HepG2 (cell line): ENCODE measurements around the gene RPS6KL1. TPM values are rescaled to one million over a fixed set of nuclear protein-coding genes. Genes with fewer than 3 reads are reported as not detected.

Source experiments
- CREM ChIP-seq, 2 experiments: sonication (generic) in 1 of 2; formaldehyde crosslinking in 1 of 2; IDR thresholded peaks; 2 replicates each; pipeline versions ENCODE4 v1.4.0 to v1.6.1; 2016 to 2020; ENCODE audit warnings: antibody characterized with exemption in 1 of 2, mild to moderate bottlenecking in 1 of 2, missing genetic modification reagents in 1 of 2
- ETV6 ChIP-seq: sonication (generic); formaldehyde crosslinking; conservative IDR thresholded peaks from 2 replicates; pipeline ENCODE4 v1.4.0; 2020; ENCODE audit warnings: missing genetic modification reagents
- HNF4A ChIP-seq: sonication (generic); formaldehyde crosslinking; IDR thresholded peaks from 2 replicates; pipeline ENCODE4 v1.4.0; 2020; ENCODE audit warnings: missing genetic modification reagents
- HNRNPL ChIP-seq: fragments of 200-400 bp; formaldehyde crosslinking; IDR thresholded peaks from 2 replicates; pipeline ENCODE4 v1.6.1; 2017; ENCODE audit warnings: mild to moderate bottlenecking, low read depth, low read length
- LCORL ChIP-seq, 2 experiments: fragments of 450-650 bp in 1 of 2; sonication (generic) in 1 of 2; formaldehyde crosslinking in 1 of 2; IDR thresholded peaks; 2 replicates each; pipeline versions ENCODE4 v1.5.0 to v1.6.1; 2017 to 2020; ENCODE audit warnings: antibody characterized with exemption in 1 of 2, missing genetic modification reagents in 1 of 2
- MEIS1 ChIP-seq: sonication (generic); formaldehyde crosslinking; IDR thresholded peaks from 2 replicates; pipeline ENCODE4 v1.9.0; 2021; ENCODE audit warnings: mild to moderate bottlenecking, missing genetic modification reagents, moderate library complexity, borderline replicate concordance
- NR2F6 ChIP-seq, 2 experiments: IDR thresholded peaks; 2 replicates each; pipeline ENCODE4 v1.6.1; 2016; ENCODE audit warnings: antibody characterized with exemption in 1 of 2, mild to moderate bottlenecking in 1 of 2
- PITX1 ChIP-seq: sonication (generic); formaldehyde crosslinking; IDR thresholded peaks from 2 replicates; pipeline ENCODE4 v1.5.1; 2020; ENCODE audit warnings: mild to moderate bottlenecking, missing genetic modification reagents
- PPARG ChIP-seq: conservative IDR thresholded peaks from 2 replicates; pipeline ENCODE4 v1.6.1; 2016; ENCODE audit warnings: missing biosample characterization, missing genetic modification reagents
- RARA ChIP-seq: IDR thresholded peaks from 2 replicates; pipeline ENCODE4 v1.6.1; 2016; ENCODE audit warnings: missing genetic modification reagents, missing compliant biosample characterization
- SRSF4 ChIP-seq: fragments of 200-400 bp; formaldehyde crosslinking; IDR thresholded peaks from one replicate; pipeline ENCODE4 v1.6.1; 2018; ENCODE audit warnings: mild to moderate bottlenecking, low read depth, low read length, moderate library complexity; ENCODE audit not compliant: poor library complexity, severe bottlenecking
- U2AF2 ChIP-seq: fragments of 200-400 bp; formaldehyde crosslinking; IDR thresholded peaks from 2 replicates; pipeline ENCODE4 v1.6.1; 2017; ENCODE audit warnings: low read depth, mild to moderate bottlenecking, low read length
- ZBTB1 ChIP-seq: sonication (generic); formaldehyde crosslinking; IDR thresholded peaks from 2 replicates; pipeline ENCODE4 v1.4.0; 2020; ENCODE audit warnings: missing genetic modification reagents, borderline replicate concordance
- ZFX ChIP-seq: sonication (generic); formaldehyde crosslinking; IDR thresholded peaks from 2 replicates; pipeline ENCODE4 v1.4.0; 2020; ENCODE audit warnings: mild to moderate bottlenecking, low read depth, missing genetic modification reagents, moderate library complexity
- ZNF207 ChIP-seq: fragments of 450-650 bp; IDR thresholded peaks from 2 replicates; pipeline ENCODE4 v1.6.1; 2016; ENCODE audit warnings: antibody characterized with exemption, borderline replicate concordance
- ZNF383 ChIP-seq: sonication (generic); formaldehyde crosslinking; IDR thresholded peaks from 2 replicates; pipeline ENCODE4 v1.4.0; 2020; ENCODE audit warnings: missing genetic modification reagents, mild to moderate bottlenecking, borderline replicate concordance
- polyA plus RNA-seq, 8 experiments: library from polyadenylated mRNA; depleted of rRNA in 3 of 8; stranded (reverse) in 7 of 8; unstranded in 1 of 8; fragments of >200 nt; fragmentation: Illumina TruSeq in 4 of 8; extraction: Trizol in 4 of 8; gene quantifications; 2 replicates each; pipeline versions ENCODE4 v1.2.1 to v1.2.3, GENCODE V29; 2011 to 2016; ENCODE audit warnings: low read depth in 4 of 8, missing spikeins in 1 of 8, mixed read lengths in 1 of 8; ENCODE audit not compliant: insufficient read depth in 1 of 8
- total RNA-seq, 5 experiments: library from RNA; depleted of rRNA; stranded (reverse); fragments of >200 nt; fragmentation: Illumina TruSeq; extraction: Trizol; gene quantifications; 2 replicates each; pipeline ENCODE4 v1.2.3, GENCODE V29; 2016; ENCODE audit warnings: low read depth in 1 of 5
- TF ChIP-seq, protein P1 (sequence below): IDR thresholded peaks from 2 replicates; pipeline ENCODE4 v1.4.0; 2020; ENCODE audit warnings: mild to moderate bottlenecking, missing genetic modification reagents
- TF ChIP-seq, protein P2 (sequence below): sonication (generic); formaldehyde crosslinking; IDR thresholded peaks from 2 replicates; pipeline ENCODE4 v1.4.0; 2020; ENCODE audit warnings: mild to moderate bottlenecking, missing genetic modification reagents
- TF ChIP-seq, protein P3 (sequence below): sonication (generic); formaldehyde crosslinking; IDR thresholded peaks from 2 replicates; pipeline ENCODE4 v1.5.1; 2020; ENCODE audit warnings: mild to moderate bottlenecking, missing genetic modification reagents, moderate library complexity
- TF ChIP-seq, protein P4 (sequence below): IDR thresholded peaks from 2 replicates; pipeline ENCODE4 v1.6.1; 2016; ENCODE audit warnings: mild to moderate bottlenecking, missing biosample characterization, missing genetic modification reagents

Gene RPS6KL1
- total and polyA plus RNA-seq, 2 of the 13 experiments (the other 11 are each of a cell fraction or from before 2014, with no cell fraction given), result 6.5 to 11.5 TPM

DNA sequence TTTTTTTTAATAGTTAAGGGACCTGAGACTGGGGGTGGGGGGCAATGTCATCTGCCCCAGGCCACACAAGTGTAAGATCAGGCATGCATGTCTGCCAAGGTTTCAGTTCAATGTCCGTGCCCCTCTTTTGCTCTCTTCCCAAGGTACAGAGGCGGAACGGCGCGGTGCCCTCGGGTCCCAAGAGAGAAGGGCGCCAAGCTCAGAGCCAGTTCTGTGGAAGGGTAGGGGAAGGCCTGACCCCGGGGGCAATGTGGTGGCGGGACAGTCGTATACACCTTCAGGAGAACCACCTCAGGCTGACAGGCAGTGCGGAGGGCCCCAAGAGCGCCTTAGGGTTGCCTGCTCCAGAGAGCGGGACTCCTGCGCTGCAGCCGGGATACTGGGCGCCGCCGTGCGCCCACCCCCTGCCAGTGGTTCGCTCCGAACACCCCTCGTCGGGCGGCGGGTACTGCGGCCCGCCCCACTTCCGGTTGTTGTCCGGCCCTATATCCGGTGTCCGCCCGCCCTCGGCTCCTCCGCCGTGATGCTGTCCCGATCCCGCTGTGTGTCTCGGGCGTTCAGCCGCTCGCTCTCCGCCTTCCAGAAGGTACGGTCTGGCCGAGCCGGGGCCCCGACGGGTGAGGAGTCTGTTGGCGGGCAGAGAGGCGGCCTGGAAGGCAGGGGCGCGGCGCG is 41.5 kb downstream of the RPS6KL1 start, which contains the start of gene DLST (continued):
- TF ChIP-seq SRSF4 (no peak), ZFX (CRISPR knock-in tag) (peak; percentile 95), ZNF383 (CRISPR knock-in tag) (no peak), RARA (CRISPR knock-in tag) (peak; percentile 30; the same call in 1 of the 2 replicates), LCORL (IDR thresholded peaks at IDR 0.05) (no peak), LCORL (CRISPR knock-in tag; IDR thresholded peaks at IDR 0.05) (peak; percentile 69; the same call in 1 of the 2 replicates), ZNF207 (no peak), CREM (IDR thresholded peaks at IDR 0.05) (no peak), CREM (CRISPR knock-in tag; IDR thresholded peaks at IDR 0.05) (no peak), PITX1 (CRISPR knock-in tag) (peak; percentile 52; the same call in 1 of the 2 replicates), NR2F6 (IDR thresholded peaks at IDR 0.05) (peak; percentile 36), NR2F6 (CRISPR knock-in tag; IDR thresholded peaks at IDR 0.05) (peak; percentile 57; the same call in 1 of the 2 replicates), PPARG (peak; percentile 70), ETV6 (CRISPR knock-in tag) (0 out of 2 replicates have a peak, but pooled peaks have one; percentile 40), U2AF2 (no peak), MEIS1 (CRISPR knock-in tag) (no peak), HNRNPL (peak; percentile 60), ZBTB1 (peak; percentile 89; the same call in 1 of the 2 replicates), HNF4A (CRISPR knock-in tag) (peak; percentile 51; the same call in 1 of the 2 replicates)
- TF ChIP-seq, protein P1, sequence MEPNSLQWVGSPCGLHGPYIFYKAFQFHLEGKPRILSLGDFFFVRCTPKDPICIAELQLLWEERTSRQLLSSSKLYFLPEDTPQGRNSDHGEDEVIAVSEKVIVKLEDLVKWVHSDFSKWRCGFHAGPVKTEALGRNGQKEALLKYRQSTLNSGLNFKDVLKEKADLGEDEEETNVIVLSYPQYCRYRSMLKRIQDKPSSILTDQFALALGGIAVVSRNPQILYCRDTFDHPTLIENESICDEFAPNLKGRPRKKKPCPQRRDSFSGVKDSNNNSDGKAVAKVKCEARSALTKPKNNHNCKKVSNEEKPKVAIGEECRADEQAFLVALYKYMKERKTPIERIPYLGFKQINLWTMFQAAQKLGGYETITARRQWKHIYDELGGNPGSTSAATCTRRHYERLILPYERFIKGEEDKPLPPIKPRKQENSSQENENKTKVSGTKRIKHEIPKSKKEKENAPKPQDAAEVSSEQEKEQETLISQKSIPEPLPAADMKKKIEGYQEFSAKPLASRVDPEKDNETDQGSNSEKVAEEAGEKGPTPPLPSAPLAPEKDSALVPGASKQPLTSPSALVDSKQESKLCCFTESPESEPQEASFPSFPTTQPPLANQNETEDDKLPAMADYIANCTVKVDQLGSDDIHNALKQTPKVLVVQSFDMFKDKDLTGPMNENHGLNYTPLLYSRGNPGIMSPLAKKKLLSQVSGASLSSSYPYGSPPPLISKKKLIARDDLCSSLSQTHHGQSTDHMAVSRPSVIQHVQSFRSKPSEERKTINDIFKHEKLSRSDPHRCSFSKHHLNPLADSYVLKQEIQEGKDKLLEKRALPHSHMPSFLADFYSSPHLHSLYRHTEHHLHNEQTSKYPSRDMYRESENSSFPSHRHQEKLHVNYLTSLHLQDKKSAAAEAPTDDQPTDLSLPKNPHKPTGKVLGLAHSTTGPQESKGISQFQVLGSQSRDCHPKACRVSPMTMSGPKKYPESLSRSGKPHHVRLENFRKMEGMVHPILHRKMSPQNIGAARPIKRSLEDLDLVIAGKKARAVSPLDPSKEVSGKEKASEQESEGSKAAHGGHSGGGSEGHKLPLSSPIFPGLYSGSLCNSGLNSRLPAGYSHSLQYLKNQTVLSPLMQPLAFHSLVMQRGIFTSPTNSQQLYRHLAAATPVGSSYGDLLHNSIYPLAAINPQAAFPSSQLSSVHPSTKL (CRISPR knock-in tag), result no peak; the same call in 1 of the 2 replicates
- TF ChIP-seq, protein P2, sequence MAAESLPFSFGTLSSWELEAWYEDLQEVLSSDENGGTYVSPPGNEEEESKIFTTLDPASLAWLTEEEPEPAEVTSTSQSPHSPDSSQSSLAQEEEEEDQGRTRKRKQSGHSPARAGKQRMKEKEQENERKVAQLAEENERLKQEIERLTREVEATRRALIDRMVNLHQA (CRISPR knock-in tag), result 0 out of 2 replicates have a peak, but pooled peaks have one; percentile 57
- TF ChIP-seq, protein P3, sequence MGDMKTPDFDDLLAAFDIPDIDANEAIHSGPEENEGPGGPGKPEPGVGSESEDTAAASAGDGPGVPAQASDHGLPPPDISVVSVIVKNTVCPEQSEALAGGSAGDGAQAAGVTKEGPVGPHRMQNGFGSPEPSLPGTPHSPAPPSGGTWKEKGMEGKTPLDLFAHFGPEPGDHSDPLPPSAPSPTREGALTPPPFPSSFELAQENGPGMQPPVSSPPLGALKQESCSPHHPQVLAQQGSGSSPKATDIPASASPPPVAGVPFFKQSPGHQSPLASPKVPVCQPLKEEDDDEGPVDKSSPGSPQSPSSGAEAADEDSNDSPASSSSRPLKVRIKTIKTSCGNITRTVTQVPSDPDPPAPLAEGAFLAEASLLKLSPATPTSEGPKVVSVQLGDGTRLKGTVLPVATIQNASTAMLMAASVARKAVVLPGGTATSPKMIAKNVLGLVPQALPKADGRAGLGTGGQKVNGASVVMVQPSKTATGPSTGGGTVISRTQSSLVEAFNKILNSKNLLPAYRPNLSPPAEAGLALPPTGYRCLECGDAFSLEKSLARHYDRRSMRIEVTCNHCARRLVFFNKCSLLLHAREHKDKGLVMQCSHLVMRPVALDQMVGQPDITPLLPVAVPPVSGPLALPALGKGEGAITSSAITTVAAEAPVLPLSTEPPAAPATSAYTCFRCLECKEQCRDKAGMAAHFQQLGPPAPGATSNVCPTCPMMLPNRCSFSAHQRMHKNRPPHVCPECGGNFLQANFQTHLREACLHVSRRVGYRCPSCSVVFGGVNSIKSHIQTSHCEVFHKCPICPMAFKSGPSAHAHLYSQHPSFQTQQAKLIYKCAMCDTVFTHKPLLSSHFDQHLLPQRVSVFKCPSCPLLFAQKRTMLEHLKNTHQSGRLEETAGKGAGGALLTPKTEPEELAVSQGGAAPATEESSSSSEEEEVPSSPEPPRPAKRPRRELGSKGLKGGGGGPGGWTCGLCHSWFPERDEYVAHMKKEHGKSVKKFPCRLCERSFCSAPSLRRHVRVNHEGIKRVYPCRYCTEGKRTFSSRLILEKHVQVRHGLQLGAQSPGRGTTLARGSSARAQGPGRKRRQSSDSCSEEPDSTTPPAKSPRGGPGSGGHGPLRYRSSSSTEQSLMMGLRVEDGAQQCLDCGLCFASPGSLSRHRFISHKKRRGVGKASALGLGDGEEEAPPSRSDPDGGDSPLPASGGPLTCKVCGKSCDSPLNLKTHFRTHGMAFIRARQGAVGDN (CRISPR knock-in tag), result peak; percentile 91
- TF ChIP-seq, protein P4, sequence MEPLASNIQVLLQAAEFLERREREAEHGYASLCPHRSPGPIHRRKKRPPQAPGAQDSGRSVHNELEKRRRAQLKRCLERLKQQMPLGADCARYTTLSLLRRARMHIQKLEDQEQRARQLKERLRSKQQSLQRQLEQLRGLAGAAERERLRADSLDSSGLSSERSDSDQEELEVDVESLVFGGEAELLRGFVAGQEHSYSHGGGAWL (CRISPR knock-in tag), result peak; percentile 65
